HL-60 (cell line): ENCODE measurements around the gene TUBGCP2.

ENCODE experiments used
- POLR2AphosphoS5 ChIP-seq: IDR thresholded peaks from 2 replicates; pipeline ENCODE4 v1.6.1; 2012; ENCODE audit warnings: low read depth
- TF ChIP-seq, protein P1 (sequence below): IDR thresholded peaks from one replicate; pipeline ENCODE4 v1.5.1; 2011; ENCODE audit warnings: low read length, control low read depth, inconsistent platforms; ENCODE audit not compliant: insufficient read depth

DNA sequence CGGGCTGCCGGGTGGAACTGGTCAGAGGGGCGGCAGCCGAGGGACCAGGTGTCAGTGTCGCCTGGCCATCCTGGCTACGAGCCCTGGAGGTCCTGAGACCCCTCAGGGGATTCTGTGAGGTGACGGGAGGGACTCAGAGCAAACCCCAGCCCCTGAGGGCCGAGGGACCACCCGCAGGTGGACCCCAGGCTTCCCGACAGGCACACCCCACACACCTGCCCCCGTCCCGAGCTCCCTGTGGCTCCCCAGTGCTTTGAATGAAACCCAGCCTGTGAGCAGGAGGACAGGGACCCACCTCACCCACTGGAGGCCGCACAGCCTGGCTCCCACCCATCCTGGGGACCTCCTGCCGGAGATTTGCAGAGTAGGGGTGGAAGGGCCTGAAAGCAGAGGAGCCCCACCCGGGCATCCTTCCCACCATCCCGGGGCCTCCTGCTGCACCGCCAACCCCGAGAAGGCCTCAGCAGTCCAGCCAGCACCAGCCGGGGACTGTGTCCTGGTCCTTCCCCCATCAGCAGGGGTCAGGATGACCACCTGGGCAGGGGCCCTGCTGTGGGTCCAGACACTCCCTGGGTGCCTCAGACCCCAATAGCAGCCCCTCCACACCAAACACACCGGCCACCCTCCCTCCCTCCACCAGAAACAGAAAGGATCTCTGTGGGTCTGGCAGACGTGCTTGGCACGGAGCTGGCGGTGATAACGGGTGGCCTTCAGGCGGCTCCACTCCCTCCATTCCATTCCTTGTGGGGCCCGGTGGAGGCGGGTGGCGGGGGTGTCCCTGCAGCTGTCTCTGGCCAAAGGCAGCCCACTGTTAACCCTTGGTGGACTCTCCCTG lies 57.1 kb downstream of the TUBGCP2 start:
- TF ChIP-seq POLR2AphosphoS5: no peak
- TF ChIP-seq, protein P1, sequence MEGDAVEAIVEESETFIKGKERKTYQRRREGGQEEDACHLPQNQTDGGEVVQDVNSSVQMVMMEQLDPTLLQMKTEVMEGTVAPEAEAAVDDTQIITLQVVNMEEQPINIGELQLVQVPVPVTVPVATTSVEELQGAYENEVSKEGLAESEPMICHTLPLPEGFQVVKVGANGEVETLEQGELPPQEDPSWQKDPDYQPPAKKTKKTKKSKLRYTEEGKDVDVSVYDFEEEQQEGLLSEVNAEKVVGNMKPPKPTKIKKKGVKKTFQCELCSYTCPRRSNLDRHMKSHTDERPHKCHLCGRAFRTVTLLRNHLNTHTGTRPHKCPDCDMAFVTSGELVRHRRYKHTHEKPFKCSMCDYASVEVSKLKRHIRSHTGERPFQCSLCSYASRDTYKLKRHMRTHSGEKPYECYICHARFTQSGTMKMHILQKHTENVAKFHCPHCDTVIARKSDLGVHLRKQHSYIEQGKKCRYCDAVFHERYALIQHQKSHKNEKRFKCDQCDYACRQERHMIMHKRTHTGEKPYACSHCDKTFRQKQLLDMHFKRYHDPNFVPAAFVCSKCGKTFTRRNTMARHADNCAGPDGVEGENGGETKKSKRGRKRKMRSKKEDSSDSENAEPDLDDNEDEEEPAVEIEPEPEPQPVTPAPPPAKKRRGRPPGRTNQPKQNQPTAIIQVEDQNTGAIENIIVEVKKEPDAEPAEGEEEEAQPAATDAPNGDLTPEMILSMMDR: no peak
